Measurements from ENCODE around the gene APOOL.

Gene APOOL

DNA sequence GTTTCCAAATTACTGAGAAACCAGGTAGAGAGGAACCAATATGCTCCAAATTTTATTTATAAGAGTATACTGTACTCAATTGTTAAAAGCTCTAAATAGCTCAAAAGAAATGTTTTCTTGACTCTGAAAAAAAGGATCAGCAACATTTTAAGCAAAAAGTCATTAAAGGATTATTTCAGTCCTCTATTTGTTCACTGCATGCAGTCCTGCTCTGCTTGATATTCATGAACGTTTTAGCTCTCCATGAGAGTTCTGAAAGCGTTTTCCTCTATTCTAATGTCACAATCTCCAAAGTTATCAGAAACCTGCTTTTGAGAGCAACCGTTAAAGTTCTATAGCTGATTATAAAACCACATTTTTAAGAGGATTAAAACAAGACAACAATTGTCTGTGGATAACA, 110.5 kb downstream of the APOOL start:
- Mint-ChIP-seq H3K27me3 (ENCODE audit: low read depth) (no peaks in the 10 kb centered on the region), H3K4me1 (ENCODE audit: low read depth) (no peaks in the 10 kb centered on the region), H3K27ac (no peak overlapping the region), H3K36me3 (ENCODE audit: low read depth) (no peaks in the 10 kb centered on the region), H3K4me3 (no peak overlapping the region), H3K9me3 (no peaks in the 10 kb centered on the region)

DNA sequence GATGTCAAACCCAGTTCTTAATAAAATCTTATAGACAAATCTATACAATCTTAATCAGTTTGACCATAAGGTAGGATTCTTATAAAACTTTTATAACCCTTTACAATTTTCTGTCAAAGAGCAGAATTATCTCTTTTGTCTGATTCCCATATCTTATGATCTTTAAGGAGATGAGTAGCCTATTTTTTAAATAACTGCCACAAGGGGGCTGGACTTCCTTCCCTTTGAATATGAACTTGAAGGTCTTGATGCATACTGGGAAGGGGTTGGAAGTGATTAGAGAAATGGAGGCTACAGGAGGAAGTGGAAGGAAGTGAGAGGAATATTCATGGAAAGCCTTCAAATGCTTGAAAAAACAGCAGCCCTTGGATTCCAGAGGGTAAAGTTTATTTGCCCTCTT, 111.1 kb downstream of the APOOL start:
- Mint-ChIP-seq H3K4me3 (no peak overlapping the region), H3K36me3 (ENCODE audit: low read depth) (no peaks in the 10 kb centered on the region), H3K4me1 (ENCODE audit: low read depth) (no peaks in the 10 kb centered on the region), H3K9me3 (no peaks in the 10 kb centered on the region), H3K27me3 (ENCODE audit: low read depth) (no peaks in the 10 kb centered on the region), H3K27ac (no peak overlapping the region)

- H3K27ac Mint-ChIP-seq = no peak overlapping the region
- no peaks in the 10 kb centered on the region for H3K4me1 Mint-ChIP-seq (ENCODE audit: low read depth)
- no peaks in the 10 kb centered on the region for H3K36me3 Mint-ChIP-seq (ENCODE audit: low read depth)
- H3K27me3 Mint-ChIP-seq (ENCODE audit: low read depth) = no peaks in the 10 kb centered on the region
- no peaks in the 10 kb centered on the region for H3K9me3 Mint-ChIP-seq
- no peak overlapping the region for H3K4me3 Mint-ChIP-seq
These were observed 111.6 kb downstream of the APOOL start for GRCh38 chrX:85115252-85115651.

- Mint-ChIP-seq H3K4me3 (no peak overlapping the region), H3K36me3 (ENCODE audit: low read depth) (no peaks in the 10 kb centered on the region), H3K27ac (no peak overlapping the region), H3K4me1 (ENCODE audit: low read depth) (no peaks in the 10 kb centered on the region), H3K9me3 (no peaks in the 10 kb centered on the region), H3K27me3 (ENCODE audit: low read depth) (no peaks in the 10 kb centered on the region)
These were observed 132.7 kb downstream of the APOOL start for GRCh38 chrX:85136409-85136808.

DNA sequence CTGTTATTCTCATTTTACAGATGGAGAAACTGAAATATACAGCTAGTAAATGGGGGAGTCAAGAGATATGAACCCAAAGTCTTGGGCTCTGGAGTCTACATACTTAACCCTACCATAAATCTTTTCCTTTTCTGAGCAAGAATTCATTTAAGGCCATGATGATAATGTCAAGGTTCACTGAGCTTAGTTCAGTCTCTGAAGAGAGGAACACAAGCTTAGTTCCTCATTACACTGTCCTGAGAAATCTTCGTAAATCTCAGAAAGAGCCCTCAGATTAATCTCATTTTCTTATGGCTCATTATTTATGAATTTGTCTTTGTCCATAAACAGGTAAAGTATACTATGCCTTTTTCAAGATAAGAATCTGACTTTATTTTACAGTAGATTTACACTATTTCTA, 135.7 kb downstream of the APOOL start:
- H3K27me3 Mint-ChIP-seq (ENCODE audit: low read depth) = no peaks in the 10 kb centered on the region
- no peaks in the 10 kb centered on the region for H3K36me3 Mint-ChIP-seq (ENCODE audit: low read depth)
- no peaks in the 10 kb centered on the region for H3K4me1 Mint-ChIP-seq (ENCODE audit: low read depth)
- H3K4me3 Mint-ChIP-seq = no peak overlapping the region
- H3K27ac Mint-ChIP-seq = no peak overlapping the region
- no peaks in the 10 kb centered on the region for H3K9me3 Mint-ChIP-seq

GRCh38 chrX:85140964-85141363, 137.3 kb downstream of the APOOL start:
- Mint-ChIP-seq H3K27me3 (ENCODE audit: low read depth) (no peaks in the 10 kb centered on the region), H3K27ac (no peak overlapping the region), H3K4me1 (ENCODE audit: low read depth) (no peaks in the 10 kb centered on the region), H3K9me3 (no peaks in the 10 kb centered on the region), H3K36me3 (ENCODE audit: low read depth) (no peaks in the 10 kb centered on the region), H3K4me3 (no peak overlapping the region)
